HepG2 (cell line): ENCODE results near the gene NFIL3. TPM values are rescaled to one million over a fixed set of nuclear protein-coding genes. Genes with fewer than 3 reads are reported as not detected.

ENCODE experiments used
- ARID4A ChIP-seq: sonication (generic); formaldehyde crosslinking; IDR thresholded peaks from 2 replicates; pipeline ENCODE4 v1.5.0; 2020; ENCODE audit warnings: mild to moderate bottlenecking, missing genetic modification reagents, borderline replicate concordance
- DNMT1 ChIP-seq: sonication (generic); formaldehyde crosslinking; IDR thresholded peaks from 2 replicates; pipeline ENCODE4 v1.5.1; 2020; ENCODE audit warnings: mild to moderate bottlenecking, missing genetic modification reagents
- JUNB ChIP-seq: sonication (generic); formaldehyde crosslinking; IDR thresholded peaks from 2 replicates; pipeline ENCODE4 v1.8.0; 2022; ENCODE audit warnings: missing genetic modification reagents, mild to moderate bottlenecking, borderline replicate concordance
- KLF13 ChIP-seq: sonication (generic); formaldehyde crosslinking; IDR thresholded peaks from 2 replicates; pipeline ENCODE4 v1.4.0; 2020; ENCODE audit warnings: mild to moderate bottlenecking, missing genetic modification reagents
- NCOA5 ChIP-seq: sonication (generic); formaldehyde crosslinking; IDR thresholded peaks from 2 replicates; pipeline ENCODE4 v1.4.0; 2020; ENCODE audit warnings: missing genetic modification reagents
- SMAD3 ChIP-seq: sonication (generic); formaldehyde crosslinking; IDR thresholded peaks from 2 replicates; pipeline ENCODE4 v1.4.0; 2020; ENCODE audit warnings: missing genetic modification reagents
- SRY ChIP-seq: sonication (generic); formaldehyde crosslinking; IDR thresholded peaks from 2 replicates; pipeline ENCODE4 v1.8.0; 2022; ENCODE audit warnings: mild to moderate bottlenecking, missing genetic modification reagents
- ZBTB34 ChIP-seq: sonication (generic); formaldehyde crosslinking; IDR thresholded peaks from 2 replicates; pipeline ENCODE4 v1.8.0; 2022; ENCODE audit warnings: mild to moderate bottlenecking, missing genetic modification reagents
- ZNF224 ChIP-seq: sonication (generic); formaldehyde crosslinking; IDR thresholded peaks from 2 replicates; pipeline ENCODE4 v1.5.0; 2020; ENCODE audit warnings: mild to moderate bottlenecking, missing genetic modification reagents
- ZNF331 ChIP-seq: sonication (generic); formaldehyde crosslinking; IDR thresholded peaks from 2 replicates; pipeline ENCODE4 v1.4.0; 2020; ENCODE audit warnings: missing genetic modification reagents
- ZNF740 ChIP-seq: sonication (generic); formaldehyde crosslinking; IDR thresholded peaks from 2 replicates; pipeline ENCODE4 v1.4.0; 2020; ENCODE audit warnings: missing genetic modification reagents
- ZNF879 ChIP-seq: sonication (generic); formaldehyde crosslinking; IDR thresholded peaks from 2 replicates; pipeline ENCODE4 v1.8.1; 2023; ENCODE audit warnings: missing genetic modification reagents
- polyA plus RNA-seq, 8 experiments: library from polyadenylated mRNA; depleted of rRNA in 3 of 8; stranded (reverse) in 7 of 8; unstranded in 1 of 8; fragments of >200 nt; fragmentation: Illumina TruSeq in 4 of 8; extraction: Trizol in 4 of 8; gene quantifications; 2 replicates each; pipeline versions ENCODE4 v1.2.1 to v1.2.3, GENCODE V29; 2011 to 2016; ENCODE audit warnings: low read depth in 4 of 8, missing spikeins in 1 of 8, mixed read lengths in 1 of 8; ENCODE audit not compliant: insufficient read depth in 1 of 8
- total RNA-seq, 5 experiments: library from RNA; depleted of rRNA; stranded (reverse); fragments of >200 nt; fragmentation: Illumina TruSeq; extraction: Trizol; gene quantifications; 2 replicates each; pipeline ENCODE4 v1.2.3, GENCODE V29; 2016; ENCODE audit warnings: low read depth in 1 of 5
- TF ChIP-seq, protein P1 (sequence below): sonication (generic); formaldehyde crosslinking; IDR thresholded peaks from 2 replicates; pipeline ENCODE4 v1.4.0; 2020; ENCODE audit warnings: missing genetic modification reagents, borderline replicate concordance
- TF ChIP-seq, protein P2 (sequence below): sonication (generic); formaldehyde crosslinking; IDR thresholded peaks from 2 replicates; pipeline ENCODE4 v1.9.0; 2021; ENCODE audit warnings: missing genetic modification reagents, borderline replicate concordance

Gene NFIL3
- total and polyA plus RNA-seq, 2 of the 13 experiments (the other 11 are each of a cell fraction or from before 2014, with no cell fraction given) = 46.6 to 54.2 TPM

GRCh38 chr9:91362051-91362611 is 61.5 kb downstream of the NFIL3 start (continued):
- TF ChIP-seq ARID4A (CRISPR knock-in tag) (no peak), ZNF224 (CRISPR knock-in tag) (no peak), ZNF740 (CRISPR knock-in tag) (no peak), NCOA5 (CRISPR knock-in tag) (no peak), KLF13 (CRISPR knock-in tag) (no peak), ZNF879 (CRISPR knock-in tag) (no peak), ZNF331 (CRISPR knock-in tag) (no peak), SRY (CRISPR knock-in tag) (no peak), JUNB (CRISPR knock-in tag) (no peak), ZBTB34 (CRISPR knock-in tag) (no peak), SMAD3 (CRISPR knock-in tag) (no peak), DNMT1 (CRISPR knock-in tag) (no peak)
- TF ChIP-seq, protein P1, sequence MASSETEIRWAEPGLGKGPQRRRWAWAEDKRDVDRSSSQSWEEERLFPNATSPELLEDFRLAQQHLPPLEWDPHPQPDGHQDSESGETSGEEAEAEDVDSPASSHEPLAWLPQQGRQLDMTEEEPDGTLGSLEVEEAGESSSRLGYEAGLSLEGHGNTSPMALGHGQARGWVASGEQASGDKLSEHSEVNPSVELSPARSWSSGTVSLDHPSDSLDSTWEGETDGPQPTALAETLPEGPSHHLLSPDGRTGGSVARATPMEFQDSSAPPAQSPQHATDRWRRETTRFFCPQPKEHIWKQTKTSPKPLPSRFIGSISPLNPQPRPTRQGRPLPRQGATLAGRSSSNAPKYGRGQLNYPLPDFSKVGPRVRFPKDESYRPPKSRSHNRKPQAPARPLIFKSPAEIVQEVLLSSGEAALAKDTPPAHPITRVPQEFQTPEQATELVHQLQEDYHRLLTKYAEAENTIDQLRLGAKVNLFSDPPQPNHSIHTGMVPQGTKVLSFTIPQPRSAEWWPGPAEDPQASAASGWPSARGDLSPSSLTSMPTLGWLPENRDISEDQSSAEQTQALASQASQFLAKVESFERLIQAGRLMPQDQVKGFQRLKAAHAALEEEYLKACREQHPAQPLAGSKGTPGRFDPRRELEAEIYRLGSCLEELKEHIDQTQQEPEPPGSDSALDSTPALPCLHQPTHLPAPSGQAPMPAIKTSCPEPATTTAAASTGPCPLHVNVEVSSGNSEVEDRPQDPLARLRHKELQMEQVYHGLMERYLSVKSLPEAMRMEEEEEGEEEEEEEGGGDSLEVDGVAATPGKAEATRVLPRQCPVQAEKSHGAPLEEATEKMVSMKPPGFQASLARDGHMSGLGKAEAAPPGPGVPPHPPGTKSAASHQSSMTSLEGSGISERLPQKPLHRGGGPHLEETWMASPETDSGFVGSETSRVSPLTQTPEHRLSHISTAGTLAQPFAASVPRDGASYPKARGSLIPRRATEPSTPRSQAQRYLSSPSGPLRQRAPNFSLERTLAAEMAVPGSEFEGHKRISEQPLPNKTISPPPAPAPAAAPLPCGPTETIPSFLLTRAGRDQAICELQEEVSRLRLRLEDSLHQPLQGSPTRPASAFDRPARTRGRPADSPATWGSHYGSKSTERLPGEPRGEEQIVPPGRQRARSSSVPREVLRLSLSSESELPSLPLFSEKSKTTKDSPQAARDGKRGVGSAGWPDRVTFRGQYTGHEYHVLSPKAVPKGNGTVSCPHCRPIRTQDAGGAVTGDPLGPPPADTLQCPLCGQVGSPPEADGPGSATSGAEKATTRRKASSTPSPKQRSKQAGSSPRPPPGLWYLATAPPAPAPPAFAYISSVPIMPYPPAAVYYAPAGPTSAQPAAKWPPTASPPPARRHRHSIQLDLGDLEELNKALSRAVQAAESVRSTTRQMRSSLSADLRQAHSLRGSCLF = no peak
- TF ChIP-seq, protein P2, sequence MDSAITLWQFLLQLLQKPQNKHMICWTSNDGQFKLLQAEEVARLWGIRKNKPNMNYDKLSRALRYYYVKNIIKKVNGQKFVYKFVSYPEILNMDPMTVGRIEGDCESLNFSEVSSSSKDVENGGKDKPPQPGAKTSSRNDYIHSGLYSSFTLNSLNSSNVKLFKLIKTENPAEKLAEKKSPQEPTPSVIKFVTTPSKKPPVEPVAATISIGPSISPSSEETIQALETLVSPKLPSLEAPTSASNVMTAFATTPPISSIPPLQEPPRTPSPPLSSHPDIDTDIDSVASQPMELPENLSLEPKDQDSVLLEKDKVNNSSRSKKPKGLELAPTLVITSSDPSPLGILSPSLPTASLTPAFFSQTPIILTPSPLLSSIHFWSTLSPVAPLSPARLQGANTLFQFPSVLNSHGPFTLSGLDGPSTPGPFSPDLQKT (CRISPR knock-in tag) = no peak
